HepG2 (cell line): ENCODE measurements around the gene CBX2. TPM values are rescaled to one million over a fixed set of nuclear protein-coding genes. Genes with fewer than 3 reads are reported as not detected.

Experiments used
- DRAP1 ChIP-seq: IDR thresholded peaks from 2 replicates; pipeline ENCODE4 v1.6.1; 2016; ENCODE audit warnings: missing genetic modification reagents, missing compliant biosample characterization
- HES4 ChIP-seq: sonication (generic); formaldehyde crosslinking; IDR thresholded peaks from 2 replicates; pipeline ENCODE4 v1.9.0; 2021; ENCODE audit warnings: mild to moderate bottlenecking, missing genetic modification reagents, borderline replicate concordance
- NR2F1 ChIP-seq, 2 experiments: fragments of 450-650 bp in 1 of 2; formaldehyde crosslinking in 1 of 2; IDR thresholded peaks; 2 replicates each; pipeline versions ENCODE4 v1.5.0 to v1.6.1; 2016 to 2020; ENCODE audit warnings: mild to moderate bottlenecking in 1 of 2, missing compliant biosample characterization in 1 of 2, missing genetic modification reagents in 1 of 2, moderate library complexity in 1 of 2
- NR3C1 ChIP-seq: sonication (generic); formaldehyde crosslinking; IDR thresholded peaks from 2 replicates; pipeline ENCODE4 v1.4.0; 2020; ENCODE audit warnings: missing genetic modification reagents
- PRDM10 ChIP-seq: sonication (generic); formaldehyde crosslinking; IDR thresholded peaks from 2 replicates; pipeline ENCODE4 v1.4.0; 2020; ENCODE audit warnings: low read depth, missing genetic modification reagents
- RAD21 ChIP-seq: fragments of 450-650 bp; formaldehyde crosslinking; IDR thresholded peaks from 2 replicates; pipeline ENCODE4 v1.5.0; 2020; ENCODE audit warnings: mild to moderate bottlenecking
- RBFOX2 ChIP-seq: fragments of 200-400 bp; formaldehyde crosslinking; IDR thresholded peaks from 2 replicates; pipeline ENCODE4 v1.6.1; 2017; ENCODE audit warnings: low read depth, mild to moderate bottlenecking, low read length
- RERE ChIP-seq: IDR thresholded peaks from 2 replicates; pipeline ENCODE4 v1.6.1; 2016; ENCODE audit warnings: low read depth, missing genetic modification reagents, missing compliant biosample characterization
- RXRB ChIP-seq: IDR thresholded peaks from 2 replicates; pipeline ENCODE4 v1.6.1; 2016; ENCODE audit warnings: borderline replicate concordance, missing genetic modification reagents, missing compliant biosample characterization
- SMAD9 ChIP-seq: sonication (generic); formaldehyde crosslinking; IDR thresholded peaks from 2 replicates; pipeline ENCODE4 v1.5.1; 2020; ENCODE audit warnings: mild to moderate bottlenecking, missing genetic modification reagents
- SOX13 ChIP-seq, 3 experiments: fragments of 450-650 bp in 1 of 3; sonication (generic) in 1 of 3; formaldehyde crosslinking in 1 of 3; IDR thresholded peaks in 2 of 3; conservative IDR thresholded peaks in 1 of 3; 2 replicates each; pipeline versions ENCODE4 v1.5.0 to v1.6.1; 2016 to 2020; ENCODE audit warnings: antibody characterized with exemption in 1 of 3, mild to moderate bottlenecking in 1 of 3, missing compliant biosample characterization in 1 of 3, missing genetic modification reagents in 1 of 3, moderate library complexity in 1 of 3
- TEAD3 ChIP-seq: optimal IDR thresholded peaks from 2 replicates; pipeline ENCODE3; 2016; ENCODE audit warnings: borderline replicate concordance
- ZBTB1 ChIP-seq: sonication (generic); formaldehyde crosslinking; IDR thresholded peaks from 2 replicates; pipeline ENCODE4 v1.4.0; 2020; ENCODE audit warnings: missing genetic modification reagents, borderline replicate concordance
- ZBTB8A ChIP-seq: sonication (generic); formaldehyde crosslinking; IDR thresholded peaks from 2 replicates; pipeline ENCODE4 v1.4.0; 2020; ENCODE audit warnings: mild to moderate bottlenecking, low read depth, missing genetic modification reagents, borderline replicate concordance
- ZC3H13 ChIP-seq: sonication (generic); formaldehyde crosslinking; IDR thresholded peaks from 2 replicates; pipeline ENCODE4 v1.8.1; 2023; ENCODE audit warnings: mild to moderate bottlenecking, missing genetic modification reagents, moderate library complexity
- ZNF747 ChIP-seq: sonication (generic); formaldehyde crosslinking; IDR thresholded peaks from 2 replicates; pipeline ENCODE4 v1.8.1; 2023; ENCODE audit warnings: missing genetic modification reagents, mild to moderate bottlenecking, borderline replicate concordance
- ZNF792 ChIP-seq: IDR thresholded peaks from 2 replicates; pipeline ENCODE4 v1.6.1; 2016
- polyA plus RNA-seq, 8 experiments: library from polyadenylated mRNA; depleted of rRNA in 3 of 8; stranded (reverse) in 7 of 8; unstranded in 1 of 8; fragments of >200 nt; fragmentation: Illumina TruSeq in 4 of 8; extraction: Trizol in 4 of 8; gene quantifications; 2 replicates each; pipeline versions ENCODE4 v1.2.1 to v1.2.3, GENCODE V29; 2011 to 2016; ENCODE audit warnings: low read depth in 4 of 8, missing spikeins in 1 of 8, mixed read lengths in 1 of 8; ENCODE audit not compliant: insufficient read depth in 1 of 8
- total RNA-seq, 5 experiments: library from RNA; depleted of rRNA; stranded (reverse); fragments of >200 nt; fragmentation: Illumina TruSeq; extraction: Trizol; gene quantifications; 2 replicates each; pipeline ENCODE4 v1.2.3, GENCODE V29; 2016; ENCODE audit warnings: low read depth in 1 of 5

Gene CBX2
- total and polyA plus RNA-seq, 2 of the 13 experiments (the other 11 are each of a cell fraction or from before 2014, with no cell fraction given), result 14.5 to 31.1 TPM

- TF ChIP-seq ZNF747 (CRISPR knock-in tag), result 0 out of 2 replicates have a peak, but pooled peaks have one; percentile 28
- TF ChIP-seq SOX13 (IDR thresholded peaks at IDR 0.05), result no peak
- TF ChIP-seq SOX13 (CRISPR knock-in tag; conservative IDR thresholded peaks at IDR 0.05 in 1 of 2, IDR thresholded peaks at IDR 0.05 in 1 of 2), result 0 out of 4 replicates have a peak, but pooled peaks of 1 of the 2 experiments have one; percentile 5
- TF ChIP-seq RXRB (CRISPR knock-in tag), result peak; percentile 16; the same call in 1 of the 2 replicates
- no peak for TF ChIP-seq NR2F1 (CRISPR knock-in tag; IDR thresholded peaks at IDR 0.05)
- peak; percentile 86; the same call in 1 of the 2 replicates for TF ChIP-seq ZC3H13 (CRISPR knock-in tag)
- no peak; the same call in 1 of the 2 replicates for TF ChIP-seq DRAP1
- no peak for TF ChIP-seq RAD21
- TF ChIP-seq PRDM10 (CRISPR knock-in tag), result 0 out of 2 replicates have a peak, but pooled peaks have one; percentile 34
- TF ChIP-seq NR3C1 (CRISPR knock-in tag), result no peak
- 0 out of 2 replicates have a peak, but pooled peaks have one; percentile 5 for TF ChIP-seq ZNF792
- TF ChIP-seq SMAD9 (CRISPR knock-in tag), result no peak
- no peak for TF ChIP-seq ZBTB8A (CRISPR knock-in tag)
- peak; percentile 86 for TF ChIP-seq TEAD3 (CRISPR knock-in tag)
- TF ChIP-seq ZBTB1 (CRISPR knock-in tag), result no peak
- TF ChIP-seq RBFOX2, result no peak
- no peak for TF ChIP-seq RERE (CRISPR knock-in tag)
- no peak for TF ChIP-seq HES4
These were observed 38.5 kb upstream of the CBX2 start (continued) for GRCh38 chr17:79739148-79740062.
